GM12873 (cell line): ENCODE data around the gene MYO18A.

ENCODE experiments used
- CTCF ChIP-seq: IDR thresholded peaks from 2 replicates; pipeline ENCODE4 v1.5.1; 2012; ENCODE audit warnings: low read depth, mild to moderate bottlenecking, moderate library complexity, low read length, control low read depth; ENCODE audit not compliant: insufficient read depth; ENCODE audit errors: missing control alignments

MYO18A gene

DNA sequence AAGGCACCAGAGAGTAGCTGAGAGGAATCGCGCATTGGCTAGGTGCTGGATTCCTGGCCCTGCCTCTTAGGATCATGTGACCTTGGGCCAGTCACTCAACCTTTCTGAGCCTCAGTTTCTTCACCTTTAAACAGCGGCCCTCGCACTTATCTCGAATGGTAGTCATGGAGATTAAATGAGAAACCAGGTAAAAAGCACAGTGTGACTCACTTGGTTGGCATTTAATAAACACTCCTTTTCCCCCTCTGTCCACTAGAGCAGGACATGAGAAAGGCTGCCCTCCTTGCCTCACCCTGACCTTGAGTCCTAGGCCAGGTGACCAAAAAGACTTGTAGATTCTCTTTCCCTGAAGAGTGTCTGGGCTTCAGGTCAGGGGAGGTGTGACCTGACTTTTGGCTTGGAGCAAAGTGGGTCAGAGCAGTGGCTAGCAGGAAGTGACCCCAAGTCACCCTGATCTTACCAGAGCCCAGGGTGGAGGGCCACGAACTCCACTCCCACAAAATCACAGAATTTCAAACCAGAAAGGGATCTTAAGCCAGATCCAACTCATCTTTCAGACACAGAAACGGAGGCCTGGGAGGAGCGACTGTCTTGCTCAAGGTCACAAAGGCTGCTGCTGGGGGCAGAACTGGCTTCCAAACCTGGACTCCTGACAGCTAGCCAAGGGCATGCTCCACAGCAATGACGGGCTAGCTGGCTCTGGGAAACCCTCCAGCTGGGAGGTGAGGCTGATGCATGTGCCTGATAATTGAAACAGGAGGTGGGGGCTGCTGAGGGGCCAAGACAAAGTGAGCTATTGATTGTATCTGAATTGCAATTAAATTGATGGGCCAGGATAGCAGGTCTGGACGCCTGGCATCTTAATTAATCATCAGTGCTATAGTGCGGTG is 72.0 kb downstream of the MYO18A start:
- TF ChIP-seq CTCF = no peak

DNA sequence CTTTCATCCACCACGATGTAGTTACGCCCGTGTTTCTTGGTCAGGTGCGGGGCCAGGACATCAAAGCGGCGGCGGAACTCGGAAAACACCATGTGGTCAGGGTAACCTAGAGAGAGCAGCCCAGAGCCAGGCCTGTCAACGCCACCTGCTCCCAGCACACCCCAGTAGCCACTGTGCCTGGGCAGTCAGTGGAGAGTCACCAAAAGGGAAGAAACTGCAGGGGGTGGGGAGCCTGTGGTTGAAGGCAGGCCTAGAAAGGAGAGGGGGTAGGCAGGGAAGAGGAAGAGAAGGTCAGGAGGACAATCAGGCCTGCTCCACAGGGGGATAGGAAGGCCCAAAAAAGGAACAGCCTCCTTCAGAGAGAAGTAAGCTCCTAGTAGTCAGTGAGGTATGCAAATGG is 73.1 kb downstream of the MYO18A start:
- no peak for TF ChIP-seq CTCF

DNA sequence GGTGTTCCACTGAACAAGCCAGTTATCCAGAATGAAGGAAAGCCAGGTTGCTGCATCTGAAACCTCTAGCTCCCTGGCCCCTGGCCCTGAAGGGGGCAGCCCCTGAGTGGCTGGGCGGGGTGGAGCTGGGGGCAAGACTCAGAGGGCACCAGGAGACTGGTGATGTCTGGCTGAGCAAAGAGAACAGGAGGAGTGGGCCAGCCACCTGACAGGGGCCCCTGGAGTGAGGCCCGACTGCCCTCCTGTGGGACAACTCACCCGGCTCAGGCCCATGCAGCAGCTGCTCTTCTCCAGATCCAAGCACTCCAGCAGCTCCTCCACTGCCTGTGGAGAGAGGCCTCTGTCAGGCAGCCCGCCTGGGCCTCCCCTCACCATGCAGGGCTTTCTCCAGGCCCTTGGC is 76.9 kb downstream of the MYO18A start:
- TF ChIP-seq CTCF = no peak

DNA sequence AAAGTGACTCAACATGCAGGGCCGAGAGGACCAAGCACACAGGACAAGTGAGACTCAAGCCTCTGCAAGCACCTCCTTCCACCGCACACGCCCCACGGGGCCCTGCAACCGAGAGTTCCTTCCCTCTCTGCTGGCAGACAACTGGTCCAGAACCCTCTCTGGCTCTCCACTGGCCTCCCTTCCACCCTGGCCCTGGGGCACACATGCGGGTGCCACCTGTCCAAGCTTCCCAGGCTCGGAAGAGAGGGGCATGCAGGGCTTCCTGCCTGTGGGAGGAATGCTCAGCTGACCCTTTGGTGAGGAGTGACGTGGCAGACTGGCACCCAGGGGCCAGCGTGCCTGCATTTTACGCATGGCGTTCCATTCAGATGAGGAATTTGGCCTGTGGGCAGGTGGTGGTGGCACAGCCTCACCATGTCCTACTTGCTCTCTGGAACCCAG is 77.4 kb downstream of the MYO18A start:
- TF ChIP-seq CTCF = no peak

GRCh38 chr17:29102046-29102445 is 78.2 kb downstream of the MYO18A start:
- TF ChIP-seq CTCF = no peak

DNA sequence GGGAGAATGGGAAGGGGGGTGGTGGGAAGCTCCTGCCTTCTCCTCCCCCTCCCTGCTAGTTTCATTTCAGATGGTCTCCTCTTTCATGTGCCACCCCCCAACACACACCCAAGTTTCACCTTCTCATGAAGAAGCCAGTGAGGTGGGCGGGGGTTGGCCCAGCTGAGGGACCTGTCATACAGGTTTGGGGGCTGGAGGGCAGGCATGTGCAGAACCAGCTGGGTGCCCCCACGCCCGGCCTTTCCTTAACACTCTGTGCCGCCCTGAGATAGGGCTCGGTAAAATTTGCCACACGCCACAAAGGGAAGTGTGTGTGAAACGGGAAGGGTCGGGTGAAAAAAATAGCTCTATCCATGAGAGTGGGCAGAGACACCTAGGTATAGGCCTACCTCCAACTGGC is 79.9 kb downstream of the MYO18A start:
- no peak for TF ChIP-seq CTCF

DNA sequence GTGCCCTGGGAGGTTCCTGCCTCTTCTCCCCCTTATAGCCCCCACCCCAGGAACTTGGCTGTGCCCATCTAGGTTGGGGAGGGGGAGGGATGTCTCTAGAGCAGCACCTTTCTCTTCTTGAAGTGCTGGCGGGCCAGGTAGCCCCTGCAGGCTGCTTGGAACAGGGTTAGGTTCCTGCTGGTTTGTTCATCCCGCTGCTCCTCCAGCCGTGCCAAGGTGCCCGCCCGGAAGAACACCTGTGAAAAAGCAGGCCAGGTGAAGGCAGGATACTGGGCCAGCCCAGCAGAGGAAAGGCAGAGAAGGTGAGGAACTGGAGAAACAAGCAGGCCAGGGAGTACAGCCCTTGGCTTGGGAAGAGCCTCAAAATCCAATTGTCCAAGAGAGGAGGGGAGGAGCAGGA is 80.7 kb downstream of the MYO18A start:
- TF ChIP-seq CTCF = no peak
